LNCAP (cell line): ENCODE measurements around the gene TGFBR3.

Experiments
- CTCF ChIP-seq: fragments of 450-650 bp; IDR thresholded peaks from 2 replicates; pipeline ENCODE4 v1.5.1; 2017; ENCODE audit warnings: mild to moderate bottlenecking

TGFBR3 gene

GRCh38 chr1:91712393-91712792, 173.6 kb downstream of the TGFBR3 start:
- TF ChIP-seq CTCF: no peak

- no peak for TF ChIP-seq CTCF
Measured at GRCh38 chr1:91711504-91712247, 174.3 kb downstream of the TGFBR3 start.

- no peak for TF ChIP-seq CTCF
Measured at GRCh38 chr1:91710261-91710660, 175.7 kb downstream of the TGFBR3 start.

GRCh38 chr1:91708691-91709090, 177.3 kb downstream of the TGFBR3 start:
- no peak for TF ChIP-seq CTCF

GRCh38 chr1:91707890-91708218, 178.1 kb downstream of the TGFBR3 start:
- TF ChIP-seq CTCF: no peak

GRCh38 chr1:91707114-91707889, 178.6 kb downstream of the TGFBR3 start:
- TF ChIP-seq CTCF: no peak

- TF ChIP-seq CTCF: no peak
Measured at GRCh38 chr1:91706140-91706957, 179.6 kb downstream of the TGFBR3 start.
